Measurements from ENCODE around the gene ST3GAL5.

The ST3GAL5 gene

GRCh38 chr2:85868822-85869221, 20.0 kb downstream of the ST3GAL5 start:
- H3K9ac ChIP-seq (ENCODE audit: low read length): no peak overlapping the region
- H3K9me3 ChIP-seq (ENCODE audit: low read length): no peaks in the 10 kb centered on the region
- H3K27me3 ChIP-seq (ENCODE audit: control insufficient read depth in 1 of 2, insufficient read depth in 2 of 2, low read length in 2 of 2): no peaks in the 10 kb centered on the region
- H3K36me3 ChIP-seq (ENCODE audit: insufficient read depth, low read length): no peaks in the 10 kb centered on the region
- H3K27ac ChIP-seq (ENCODE audit: low read depth, low read length): no peak overlapping the region
- H3K4me3 ChIP-seq (ENCODE audit: low read depth in 1 of 2, low read length in 2 of 2): no peak overlapping the region
- H3K4me1 ChIP-seq (ENCODE audit: insufficient read depth, low read length): peaks cover 13% of the 10 kb centered on the region

GRCh38 chr2:85867556-85868292, 21.1 kb downstream of the ST3GAL5 start:
- no peak overlapping the region for H3K4me3 ChIP-seq (ENCODE audit: low read depth in 1 of 2, low read length in 2 of 2)
- H3K4me1 ChIP-seq (ENCODE audit: insufficient read depth, low read length): peaks cover 13% of the 10 kb centered on the region
- H3K27me3 ChIP-seq (ENCODE audit: control insufficient read depth in 1 of 2, insufficient read depth in 2 of 2, low read length in 2 of 2): no peaks in the 10 kb centered on the region
- H3K9me3 ChIP-seq (ENCODE audit: low read length): no peaks in the 10 kb centered on the region
- H3K9ac ChIP-seq (ENCODE audit: low read length): no peak overlapping the region
- H3K27ac ChIP-seq (ENCODE audit: low read depth, low read length): no peak overlapping the region
- no peaks in the 10 kb centered on the region for H3K36me3 ChIP-seq (ENCODE audit: insufficient read depth, low read length)

- H3K9me3 ChIP-seq (ENCODE audit: low read length): no peaks in the 10 kb centered on the region
- no peak overlapping the region for H3K27ac ChIP-seq (ENCODE audit: low read depth, low read length)
- no peaks in the 10 kb centered on the region for H3K27me3 ChIP-seq (ENCODE audit: control insufficient read depth in 1 of 2, insufficient read depth in 2 of 2, low read length in 2 of 2)
- H3K9ac ChIP-seq (ENCODE audit: low read length): no peak overlapping the region
- no peak overlapping the region for H3K4me3 ChIP-seq (ENCODE audit: low read depth in 1 of 2, low read length in 2 of 2)
- H3K36me3 ChIP-seq (ENCODE audit: insufficient read depth, low read length): no peaks in the 10 kb centered on the region
- H3K4me1 ChIP-seq (ENCODE audit: insufficient read depth, low read length): peaks cover 13% of the 10 kb centered on the region
These were observed 21.7 kb downstream of the ST3GAL5 start for GRCh38 chr2:85867121-85867520.

- Histone ChIP-seq H3K4me3 (ENCODE audit: low read depth in 1 of 2, low read length in 2 of 2) (no peak overlapping the region), H3K27ac (ENCODE audit: low read depth, low read length) (no peak overlapping the region), H3K36me3 (ENCODE audit: insufficient read depth, low read length) (no peaks in the 10 kb centered on the region), H3K9me3 (ENCODE audit: low read length) (no peaks in the 10 kb centered on the region), H3K27me3 (ENCODE audit: control insufficient read depth in 1 of 2, insufficient read depth in 2 of 2, low read length in 2 of 2) (no peaks in the 10 kb centered on the region), H3K4me1 (ENCODE audit: insufficient read depth, low read length) (peaks cover 13% of the 10 kb centered on the region), H3K9ac (ENCODE audit: low read length) (no peak overlapping the region)
These were observed 22.6 kb downstream of the ST3GAL5 start for GRCh38 chr2:85866165-85866659.

GRCh38 chr2:85865539-85866164, 23.1 kb downstream of the ST3GAL5 start:
- Histone ChIP-seq H3K36me3 (ENCODE audit: insufficient read depth, low read length) (no peaks in the 10 kb centered on the region), H3K27ac (ENCODE audit: low read depth, low read length) (no peak overlapping the region), H3K9ac (ENCODE audit: low read length) (no peak overlapping the region), H3K4me1 (ENCODE audit: insufficient read depth, low read length) (peaks cover 13% of the 10 kb centered on the region), H3K27me3 (ENCODE audit: control insufficient read depth in 1 of 2, insufficient read depth in 2 of 2, low read length in 2 of 2) (no peaks in the 10 kb centered on the region), H3K4me3 (ENCODE audit: low read depth in 1 of 2, low read length in 2 of 2) (no peak overlapping the region), H3K9me3 (ENCODE audit: low read length) (no peaks in the 10 kb centered on the region)

GRCh38 chr2:85864654-85865053, 24.1 kb downstream of the ST3GAL5 start:
- Histone ChIP-seq H3K27ac (ENCODE audit: low read depth, low read length) (no peak overlapping the region), H3K9ac (ENCODE audit: low read length) (no peak overlapping the region), H3K36me3 (ENCODE audit: insufficient read depth, low read length) (peaks cover 4% of the 10 kb centered on the region)

GRCh38 chr2:85862426-85862825, 26.4 kb downstream of the ST3GAL5 start:
- no peak overlapping the region for H3K9ac ChIP-seq (ENCODE audit: low read length)
- H3K27me3 ChIP-seq (ENCODE audit: control insufficient read depth in 1 of 2, insufficient read depth in 2 of 2, low read length in 2 of 2): no peaks in the 10 kb centered on the region
- no peak overlapping the region for H3K4me3 ChIP-seq (ENCODE audit: low read depth in 1 of 2, low read length in 2 of 2)
- H3K4me1 ChIP-seq (ENCODE audit: insufficient read depth, low read length): peaks cover 13% of the 10 kb centered on the region
- H3K36me3 ChIP-seq (ENCODE audit: insufficient read depth, low read length): peaks cover 4% of the 10 kb centered on the region
- no peak overlapping the region for H3K27ac ChIP-seq (ENCODE audit: low read depth, low read length)
- H3K9me3 ChIP-seq (ENCODE audit: low read length): no peaks in the 10 kb centered on the region

More at GRCh38 chr2:85864654-85865053, 24.1 kb downstream of the ST3GAL5 start:
- H3K27me3 ChIP-seq (ENCODE audit: control insufficient read depth in 1 of 2, insufficient read depth in 2 of 2, low read length in 2 of 2): no peaks in the 10 kb centered on the region
- no peak overlapping the region for H3K4me3 ChIP-seq (ENCODE audit: low read depth in 1 of 2, low read length in 2 of 2)
- H3K4me1 ChIP-seq (ENCODE audit: insufficient read depth, low read length): peaks cover 13% of the 10 kb centered on the region
- H3K9me3 ChIP-seq (ENCODE audit: low read length): no peaks in the 10 kb centered on the region

GRCh38 chr2:85861650-85862049, 27.1 kb downstream of the ST3GAL5 start:
- H3K4me1 ChIP-seq (ENCODE audit: insufficient read depth, low read length): peaks cover 13% of the 10 kb centered on the region
- no peak overlapping the region for H3K27ac ChIP-seq (ENCODE audit: low read depth, low read length)
- H3K27me3 ChIP-seq (ENCODE audit: control insufficient read depth in 1 of 2, insufficient read depth in 2 of 2, low read length in 2 of 2): no peaks in the 10 kb centered on the region
- peaks cover 4% of the 10 kb centered on the region for H3K36me3 ChIP-seq (ENCODE audit: insufficient read depth, low read length)
- no peak overlapping the region for H3K4me3 ChIP-seq (ENCODE audit: low read depth in 1 of 2, low read length in 2 of 2)
- H3K9ac ChIP-seq (ENCODE audit: low read length): no peak overlapping the region
- H3K9me3 ChIP-seq (ENCODE audit: low read length): no peaks in the 10 kb centered on the region

- Histone ChIP-seq H3K4me3 (ENCODE audit: low read depth in 1 of 2, low read length in 2 of 2) (no peak overlapping the region), H3K27me3 (ENCODE audit: control insufficient read depth in 1 of 2, insufficient read depth in 2 of 2, low read length in 2 of 2) (no peaks in the 10 kb centered on the region), H3K36me3 (ENCODE audit: insufficient read depth, low read length) (peaks cover 4% of the 10 kb centered on the region), H3K9me3 (ENCODE audit: low read length) (no peaks in the 10 kb centered on the region), H3K4me1 (ENCODE audit: insufficient read depth, low read length) (peaks cover 10% of the 10 kb centered on the region), H3K27ac (ENCODE audit: low read depth, low read length) (no peak overlapping the region), H3K9ac (ENCODE audit: low read length) (no peak overlapping the region)
These were observed 27.6 kb downstream of the ST3GAL5 start for GRCh38 chr2:85861180-85861579.

- no peak overlapping the region for H3K27ac ChIP-seq (ENCODE audit: low read depth, low read length)
- H3K9me3 ChIP-seq (ENCODE audit: low read length): no peaks in the 10 kb centered on the region
- H3K27me3 ChIP-seq (ENCODE audit: control insufficient read depth in 1 of 2, insufficient read depth in 2 of 2, low read length in 2 of 2): no peaks in the 10 kb centered on the region
- peaks cover 4% of the 10 kb centered on the region for H3K36me3 ChIP-seq (ENCODE audit: insufficient read depth, low read length)
- H3K4me3 ChIP-seq (ENCODE audit: low read depth in 1 of 2, low read length in 2 of 2): no peak overlapping the region
- H3K9ac ChIP-seq (ENCODE audit: low read length): no peak overlapping the region
- no peaks in the 10 kb centered on the region for H3K4me1 ChIP-seq (ENCODE audit: insufficient read depth, low read length)
These were observed 29.9 kb downstream of the ST3GAL5 start for GRCh38 chr2:85858841-85859240.

- no peaks in the 10 kb centered on the region for H3K27me3 ChIP-seq (ENCODE audit: control insufficient read depth in 1 of 2, insufficient read depth in 2 of 2, low read length in 2 of 2)
- no peak overlapping the region for H3K9ac ChIP-seq (ENCODE audit: low read length)
- no peak overlapping the region for H3K4me3 ChIP-seq (ENCODE audit: low read depth in 1 of 2, low read length in 2 of 2)
- H3K4me1 ChIP-seq (ENCODE audit: insufficient read depth, low read length): peaks cover 12% of the 10 kb centered on the region
- H3K9me3 ChIP-seq (ENCODE audit: low read length): no peaks in the 10 kb centered on the region
- H3K36me3 ChIP-seq (ENCODE audit: insufficient read depth, low read length): peaks cover 2% of the 10 kb centered on the region
- no peak overlapping the region for H3K27ac ChIP-seq (ENCODE audit: low read depth, low read length)
These were observed 33.9 kb downstream of the ST3GAL5 start for GRCh38 chr2:85854897-85855296.

- Histone ChIP-seq H3K27me3 (ENCODE audit: control insufficient read depth in 1 of 2, insufficient read depth in 2 of 2, low read length in 2 of 2) (no peaks in the 10 kb centered on the region), H3K9me3 (ENCODE audit: low read length) (no peaks in the 10 kb centered on the region), H3K9ac (ENCODE audit: low read length) (no peak overlapping the region), H3K36me3 (ENCODE audit: insufficient read depth, low read length) (no peaks in the 10 kb centered on the region), H3K4me3 (ENCODE audit: low read depth in 1 of 2, low read length in 2 of 2) (no peak overlapping the region), H3K4me1 (ENCODE audit: insufficient read depth, low read length) (peaks cover 12% of the 10 kb centered on the region), H3K27ac (ENCODE audit: low read depth, low read length) (no peak overlapping the region)
These were observed 34.7 kb downstream of the ST3GAL5 start for GRCh38 chr2:85854166-85854509.
